ENCODE data around the gene PEAK1.

Gene PEAK1

DNA sequence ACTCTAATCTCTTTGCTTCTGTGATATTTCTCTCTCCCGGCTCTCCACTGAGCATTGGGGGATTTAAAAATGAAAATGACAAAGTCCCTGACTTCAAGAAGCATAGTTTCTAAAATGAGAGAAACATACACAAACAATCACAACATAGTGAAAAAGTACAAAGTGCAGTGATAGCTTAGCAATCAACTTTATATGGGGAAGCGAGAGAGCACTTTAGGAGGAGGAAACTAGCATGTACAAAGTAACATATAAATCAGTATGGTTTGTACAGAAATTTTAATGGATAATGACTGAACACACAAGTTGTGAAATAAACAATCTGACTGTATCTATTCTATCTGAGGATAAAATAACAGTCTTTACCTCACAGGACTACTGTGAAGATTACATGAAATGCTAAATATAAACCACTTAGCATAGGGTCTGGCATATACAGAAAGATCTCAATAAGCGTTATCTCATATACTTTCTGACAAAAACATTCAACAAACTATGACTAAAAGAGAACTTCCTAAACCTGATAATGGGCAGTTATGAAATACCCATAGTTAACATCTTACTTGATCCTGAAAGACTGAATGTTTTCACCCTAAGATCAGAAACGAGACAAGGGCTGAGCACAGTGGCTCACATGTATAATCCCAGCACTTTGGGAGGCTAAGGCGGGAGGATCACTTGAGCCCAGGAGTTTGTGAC is 61.2 kb downstream of the PEAK1 start:
- DNase-seq (ENCODE audit: low read depth in 2 of 2) = no peak

GRCh38 chr15:77356305-77356704 is 63.6 kb downstream of the PEAK1 start:
- no peak for DNase-seq (ENCODE audit: low read depth in 2 of 2)

GRCh38 chr15:77355321-77355720 is 64.6 kb downstream of the PEAK1 start:
- DNase-seq (ENCODE audit: low read depth in 2 of 2) = no peak

DNA sequence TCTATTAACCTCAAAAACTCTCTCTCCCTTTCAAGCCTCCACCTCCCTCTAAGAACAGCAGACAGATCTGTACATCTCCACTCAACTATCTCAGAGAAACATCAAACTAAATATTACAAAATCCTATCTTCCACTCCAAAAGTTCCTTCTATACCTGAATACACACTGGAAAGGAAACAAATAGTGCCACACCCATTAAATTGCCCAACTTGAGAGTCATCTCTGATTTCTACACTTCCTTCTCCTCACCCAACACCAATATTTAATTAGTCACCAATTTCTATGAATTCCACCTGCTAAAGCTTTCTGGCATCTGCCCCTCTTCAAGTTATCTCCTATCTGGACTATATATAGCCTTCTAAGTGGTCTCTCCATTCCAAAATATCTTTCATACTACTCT is 65.8 kb downstream of the PEAK1 start:
- DNase-seq (ENCODE audit: low read depth in 2 of 2) = no peak

DNA sequence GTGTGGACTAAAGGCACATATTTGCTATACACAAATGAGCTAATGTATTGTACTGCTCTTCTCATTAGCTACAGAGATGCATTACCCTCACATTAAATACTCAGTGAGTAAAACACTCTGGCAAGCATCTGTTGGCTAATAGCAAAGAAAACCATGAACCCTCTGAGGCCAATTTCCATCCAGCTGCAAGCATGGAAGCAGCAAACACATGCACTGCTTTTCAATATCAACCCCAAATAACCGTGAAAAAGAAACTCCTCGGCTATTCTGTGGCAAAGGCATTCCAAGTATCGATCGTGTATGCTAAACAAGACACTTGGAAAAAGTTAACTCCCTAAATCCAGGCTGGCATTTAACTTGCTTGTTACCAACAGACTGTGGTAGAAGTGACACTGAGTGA is 67.0 kb downstream of the PEAK1 start:
- DNase-seq (ENCODE audit: low read depth in 2 of 2) = no peak

GRCh38 chr15:77350792-77351191 is 69.1 kb downstream of the PEAK1 start:
- no peak for DNase-seq (ENCODE audit: low read depth in 2 of 2)

DNA sequence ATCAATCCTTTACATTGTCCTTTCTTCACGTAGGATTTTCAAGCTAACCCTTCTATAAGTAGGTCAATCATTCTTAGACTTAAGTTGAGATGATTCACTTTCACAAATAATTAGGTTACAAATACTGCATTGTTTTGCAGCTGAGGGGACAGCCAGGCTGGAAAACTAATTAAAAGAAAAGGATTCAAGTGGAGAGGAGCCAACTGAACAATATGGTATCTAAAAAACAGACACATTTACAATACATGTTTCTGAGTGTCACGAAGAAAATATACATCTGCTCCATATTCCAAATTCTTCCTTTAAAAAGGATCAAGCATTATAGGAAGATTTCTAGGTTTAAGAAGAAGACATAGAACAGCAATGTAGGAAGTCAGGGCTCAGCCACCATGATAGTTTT is 70.2 kb downstream of the PEAK1 start:
- no peak for DNase-seq (ENCODE audit: low read depth in 2 of 2)

DNA sequence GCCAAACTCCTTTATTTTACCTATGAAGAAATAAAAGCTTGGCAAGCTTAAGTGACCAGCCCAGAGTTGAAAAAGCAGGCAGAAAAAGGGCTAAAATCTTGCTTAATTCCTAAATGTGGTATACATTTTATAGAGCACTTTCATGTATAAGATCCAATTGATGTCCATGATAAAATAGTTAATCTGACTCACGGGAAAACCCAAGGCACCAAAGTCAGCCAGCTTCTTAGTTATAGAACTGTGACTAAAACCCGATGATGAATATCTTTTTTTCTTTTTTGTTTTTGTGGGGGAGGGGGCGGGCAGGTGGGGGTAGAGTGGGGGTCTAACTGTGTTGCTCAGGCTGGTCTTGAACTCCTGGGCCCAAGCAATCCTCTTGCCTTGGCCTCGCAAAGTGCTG is 71.4 kb downstream of the PEAK1 start:
- DNase-seq (ENCODE audit: low read depth in 2 of 2) = no peak

DNA sequence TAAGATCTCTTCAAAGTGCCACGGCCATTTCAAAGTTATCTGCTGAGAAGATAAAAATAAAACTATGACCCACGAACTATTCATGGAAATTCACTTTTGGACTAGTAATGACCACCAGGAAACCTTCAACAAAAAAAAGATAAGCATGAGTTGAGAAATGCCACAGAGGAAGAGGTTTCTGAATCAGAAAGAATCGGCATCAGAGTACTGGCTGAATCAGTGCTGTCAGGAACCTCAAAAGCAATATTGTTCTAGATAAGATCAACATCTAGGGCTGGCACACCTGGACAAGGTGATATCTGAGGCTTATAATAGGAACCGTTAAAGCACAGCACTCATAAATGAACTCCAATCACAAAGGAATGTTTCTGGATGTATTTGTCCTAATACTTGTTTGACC is 72.7 kb downstream of the PEAK1 start:
- no peak for DNase-seq (ENCODE audit: low read depth in 2 of 2)

GRCh38 chr15:77346245-77347036 is 73.5 kb downstream of the PEAK1 start:
- DNase-seq (ENCODE audit: low read depth in 2 of 2) = no peak

GRCh38 chr15:77342807-77343206 is 77.1 kb downstream of the PEAK1 start:
- no peak for DNase-seq (ENCODE audit: low read depth in 2 of 2)

DNA sequence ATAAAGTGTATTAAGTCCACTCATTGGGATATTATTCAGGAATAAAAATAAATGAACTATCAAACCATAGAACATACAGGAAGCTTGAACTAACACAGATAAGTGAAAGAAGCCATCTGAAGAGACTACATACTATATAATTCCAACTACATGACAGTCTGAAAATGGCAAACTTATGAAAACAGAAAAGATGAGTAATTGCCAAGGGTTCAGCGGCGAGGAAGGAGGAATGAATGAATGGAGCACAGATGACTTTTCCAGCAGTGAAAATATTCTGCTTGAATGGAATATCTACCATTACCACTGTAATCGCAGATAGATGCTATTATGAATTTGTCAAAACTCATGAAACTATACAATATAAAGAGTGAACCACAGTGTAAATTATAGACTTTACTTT is 79.7 kb downstream of the PEAK1 start:
- no peak for DNase-seq (ENCODE audit: low read depth in 2 of 2)

DNA sequence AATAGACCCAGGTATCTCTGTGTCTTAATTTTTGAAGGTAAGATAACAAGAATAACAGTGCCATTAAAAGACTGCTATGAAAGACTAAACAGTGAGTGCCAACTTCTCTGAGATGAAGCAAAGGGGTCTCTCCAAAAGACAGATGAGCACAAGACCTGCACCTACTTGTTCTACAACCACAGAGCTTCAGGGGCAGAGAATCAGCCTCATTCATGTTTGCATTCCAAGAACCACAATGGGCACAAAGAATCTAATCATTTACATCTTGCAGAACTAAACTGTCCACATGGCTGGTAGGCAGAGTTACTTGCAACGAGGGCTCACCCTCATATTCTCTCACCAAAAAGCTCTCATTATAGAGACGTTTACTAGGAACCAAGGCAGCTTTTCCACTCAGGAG is 83.9 kb downstream of the PEAK1 start:
- DNase-seq (ENCODE audit: low read depth in 2 of 2) = no peak

GRCh38 chr15:77335298-77335697 is 84.6 kb downstream of the PEAK1 start:
- no peak for DNase-seq (ENCODE audit: low read depth in 2 of 2)

DNA sequence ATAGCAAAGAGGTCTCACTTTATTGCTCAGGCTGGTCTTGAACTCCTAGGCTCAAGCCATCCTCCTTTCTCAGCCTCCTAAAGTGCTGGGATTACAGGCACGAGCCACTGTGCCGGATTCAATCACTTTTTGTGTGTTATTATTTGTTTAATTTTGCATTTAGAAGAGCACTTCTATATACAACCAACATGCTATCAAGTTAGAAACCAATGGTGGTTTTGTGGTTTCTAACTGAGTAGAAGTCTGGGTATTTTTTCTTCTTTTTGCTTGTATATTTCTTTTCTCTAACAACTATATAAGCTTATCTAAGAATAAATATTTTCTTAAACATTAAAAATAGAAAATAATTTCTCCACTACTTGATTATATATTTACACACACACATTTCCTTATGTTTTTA is 86.7 kb downstream of the PEAK1 start:
- DNase-seq (ENCODE audit: low read depth in 2 of 2) = no peak

DNA sequence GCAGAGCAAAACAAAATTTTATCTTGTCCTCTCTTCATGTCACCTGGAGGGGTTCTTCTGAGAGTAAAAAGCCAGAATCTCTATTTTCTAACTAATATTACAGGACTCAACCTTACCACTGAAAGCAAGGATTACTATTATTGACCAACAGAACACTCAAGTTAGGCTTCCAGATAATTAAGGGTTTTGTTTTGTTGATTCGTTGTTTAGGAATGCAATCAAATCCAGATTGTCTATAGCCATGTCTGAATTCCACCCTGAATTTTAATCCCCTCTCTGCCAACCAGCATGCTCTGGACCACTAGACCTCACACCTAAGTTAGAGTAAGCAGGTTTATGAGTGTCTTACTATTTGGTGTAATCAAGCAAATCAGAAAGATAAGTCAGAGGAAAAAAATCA is 90.7 kb downstream of the PEAK1 start:
- DNase-seq (ENCODE audit: low read depth in 2 of 2) = no peak

DNA sequence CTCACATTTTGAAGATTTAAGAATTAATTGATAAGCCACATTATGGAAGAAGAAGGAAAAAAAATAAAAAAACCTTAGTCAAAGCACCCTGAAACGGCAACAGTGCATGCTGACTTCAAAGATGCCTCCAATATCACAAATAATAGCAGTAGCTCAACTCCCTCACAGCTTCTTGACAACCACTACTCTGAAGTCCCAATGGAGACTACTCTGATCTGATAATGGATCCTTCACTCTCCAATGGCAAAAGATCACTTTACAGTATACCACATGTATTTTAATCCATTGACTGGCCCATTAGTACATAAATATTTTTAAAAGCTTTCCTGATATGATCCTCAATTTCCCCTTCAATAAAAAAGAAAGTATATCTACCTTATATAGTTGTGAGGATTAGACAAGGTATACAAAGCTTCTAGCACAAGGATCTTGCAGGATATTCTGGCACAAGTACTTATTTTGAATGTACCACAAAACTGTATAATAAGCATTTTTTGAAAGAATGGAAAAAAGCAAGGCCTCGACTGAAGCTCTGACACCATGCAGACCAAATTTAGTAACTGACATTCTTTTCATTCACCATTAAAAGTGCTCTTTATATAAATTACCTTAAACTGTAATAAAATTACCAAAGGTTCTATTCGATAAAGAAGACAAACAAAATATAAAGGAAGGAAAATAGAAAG is 91.9 kb downstream of the PEAK1 start:
- DNase-seq (ENCODE audit: low read depth in 2 of 2) = no peak

GRCh38 chr15:77327168-77327567 is 92.7 kb downstream of the PEAK1 start:
- DNase-seq (ENCODE audit: low read depth in 2 of 2) = no peak

GRCh38 chr15:77326366-77326765 is 93.5 kb downstream of the PEAK1 start:
- no peak for DNase-seq (ENCODE audit: low read depth in 2 of 2)

DNA sequence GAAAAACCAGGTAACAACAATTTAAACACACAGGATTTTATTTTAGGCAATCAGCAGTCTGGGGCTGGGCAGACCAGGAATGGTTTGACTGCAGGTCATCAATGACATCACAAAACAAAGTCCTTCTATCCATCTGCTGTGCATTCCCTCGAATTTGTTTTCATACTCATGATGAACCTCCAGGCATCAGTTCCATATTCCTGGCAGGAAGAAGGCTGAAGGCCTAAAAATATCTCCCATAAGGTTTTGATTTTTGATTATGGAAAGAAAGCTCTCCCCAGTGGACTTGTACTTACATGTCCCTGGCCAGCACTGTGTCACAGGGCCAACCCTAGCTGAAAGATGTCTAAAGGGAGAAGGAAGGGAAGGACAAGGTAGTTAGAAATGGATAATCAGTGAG is 107.4 kb downstream of the PEAK1 start:
- no peak for DNase-seq (ENCODE audit: low read depth in 2 of 2)

- no peak for DNase-seq (ENCODE audit: low read depth in 2 of 2)
Observed at GRCh38 chr15:77311618-77312398, 108.1 kb downstream of the PEAK1 start.

GRCh38 chr15:77311020-77311419 is 108.9 kb downstream of the PEAK1 start:
- no peak for DNase-seq (ENCODE audit: low read depth in 2 of 2)

Measured in stimulated activated CD4-positive, alpha-beta T cell treated with anti-CD3 and anti-CD28 coated beads, Interleukin-15, amount 100 ng/mL, for 48 hours (primary cell).